8988T (cell line): ENCODE data around the gene PPM1H.
A peak's percentile ranks its signal among the peaks of the same experiment; 100 is the strongest.
"Not testable (repeated sequence)": the region's sequence is repeated elsewhere in the genome, so short reads cannot be mapped to it uniquely, and the experiment has no call there.

Source experiments
- DNase-seq: peaks from one replicate; pipeline ENCODE4 v3.0.0; 2011

PPM1H gene

DNA sequence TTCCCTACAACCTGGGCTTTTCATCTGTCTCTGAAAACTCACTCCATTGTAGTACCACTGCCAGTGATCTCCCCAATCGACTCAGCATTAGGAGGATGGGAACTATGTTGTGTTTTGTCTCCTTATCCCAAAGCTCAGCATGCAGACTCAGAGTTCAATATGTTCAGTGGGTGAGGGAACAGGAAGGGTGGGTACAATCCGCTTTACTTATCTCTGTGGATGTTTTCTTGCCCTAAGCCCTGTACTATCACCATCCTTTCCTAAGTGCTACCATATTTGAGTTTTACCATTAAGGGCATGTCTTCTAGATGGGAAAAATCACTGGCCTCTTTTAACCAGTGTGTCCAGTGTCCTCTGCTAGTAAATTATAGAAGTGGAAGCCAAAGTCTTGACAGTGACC is 107.1 kb downstream of the PPM1H start:
- DNase-seq = no peak

DNA sequence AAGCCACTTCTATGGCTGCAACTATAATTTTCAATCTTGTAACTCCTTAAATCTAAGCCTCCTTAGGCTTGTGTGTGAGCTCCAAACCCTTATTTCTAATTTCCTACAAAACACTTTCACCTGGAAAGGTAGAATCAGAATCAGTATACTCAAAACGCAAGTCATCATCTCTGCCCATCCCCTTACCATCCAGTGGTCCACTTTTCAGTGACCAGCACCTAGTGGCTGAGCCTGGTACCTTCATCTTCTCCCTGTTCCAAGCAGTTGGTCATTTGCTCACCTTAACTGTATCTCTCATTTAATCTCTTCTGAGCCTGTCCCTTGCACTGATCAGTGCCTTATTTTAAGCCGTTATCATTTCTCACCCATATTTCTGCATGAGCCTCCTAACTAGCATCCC is 107.9 kb downstream of the PPM1H start:
- no peak for DNase-seq

- no peak for DNase-seq
Measured at GRCh38 chr12:62817556-62818271, 117.2 kb downstream of the PPM1H start.

- DNase-seq = no peak
Measured at GRCh38 chr12:62814243-62814642, 120.7 kb downstream of the PPM1H start.

GRCh38 chr12:62813031-62813829 is 121.7 kb downstream of the PPM1H start:
- peak; percentile 20 for DNase-seq

DNA sequence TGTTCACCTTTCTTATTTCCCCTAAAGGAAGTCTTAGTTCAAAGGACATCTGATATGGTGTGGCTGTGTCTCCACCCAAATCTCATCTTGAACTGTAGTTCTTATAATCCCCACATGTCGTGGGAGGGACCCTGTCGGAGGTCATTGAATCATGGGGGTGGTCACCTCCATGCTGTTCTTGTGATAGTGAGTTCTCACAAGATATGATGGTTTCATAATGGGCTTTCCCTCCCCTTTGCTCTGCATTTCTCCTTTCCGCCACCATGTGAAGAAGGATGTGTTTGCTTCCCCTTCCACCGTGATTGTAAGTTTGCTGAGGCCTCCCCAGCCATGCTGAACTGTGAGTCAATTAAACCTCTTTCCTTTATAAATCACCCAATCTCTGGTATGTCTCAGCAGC is 123.5 kb downstream of the PPM1H start:
- not testable (repeated sequence) for DNase-seq

DNA sequence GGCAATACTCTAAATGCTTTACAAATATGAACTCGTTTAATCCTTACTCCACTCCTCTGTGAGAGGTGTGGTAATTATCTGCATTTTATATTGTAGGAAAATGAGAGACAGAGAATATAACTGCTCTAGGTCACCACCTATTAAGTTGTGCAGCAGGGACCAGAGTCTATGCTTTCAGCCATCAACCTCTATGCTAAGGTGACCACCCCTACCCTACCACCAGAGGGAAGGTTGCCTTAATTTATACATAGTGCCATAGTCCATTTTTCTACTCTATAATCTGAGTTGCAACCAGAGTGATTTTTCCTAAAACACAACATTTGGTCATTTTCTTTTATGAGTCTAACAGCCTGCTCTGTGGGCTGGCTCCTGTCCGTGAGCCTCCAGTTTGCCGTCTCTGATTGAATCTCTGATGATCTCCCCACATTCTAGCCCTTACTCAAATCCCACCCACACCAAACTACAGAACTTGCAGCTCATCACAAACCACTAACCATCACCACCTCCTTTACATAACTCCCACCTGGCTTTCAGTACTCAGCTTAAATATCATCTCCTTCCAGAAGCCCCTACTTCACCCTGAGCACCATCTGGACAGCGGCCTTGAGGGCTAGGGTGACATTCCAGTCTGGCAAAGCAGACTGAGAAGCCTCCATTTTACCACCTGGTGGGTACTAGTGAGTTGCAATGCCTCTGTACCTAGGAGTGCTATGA is 126.6 kb downstream of the PPM1H start:
- no peak for DNase-seq

DNA sequence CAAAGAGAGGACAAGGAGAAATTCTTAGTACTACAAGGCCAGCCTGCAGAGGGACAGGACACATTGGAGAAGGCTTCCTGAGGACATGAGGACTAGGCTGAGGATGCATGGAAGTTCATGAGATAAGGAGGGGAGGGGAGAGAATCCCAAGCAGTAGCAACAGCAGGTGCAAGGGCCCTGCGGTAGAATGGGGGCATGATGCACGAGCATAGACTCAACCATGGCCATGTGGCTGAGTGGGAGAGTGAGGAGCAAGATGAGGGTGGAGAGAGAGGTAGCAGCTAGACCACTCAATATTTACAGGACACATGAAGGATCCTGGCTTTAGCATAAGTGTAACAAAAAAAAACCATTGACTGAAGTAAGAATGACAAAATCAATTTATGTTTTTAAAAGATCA is 128.1 kb downstream of the PPM1H start:
- no peak for DNase-seq

DNA sequence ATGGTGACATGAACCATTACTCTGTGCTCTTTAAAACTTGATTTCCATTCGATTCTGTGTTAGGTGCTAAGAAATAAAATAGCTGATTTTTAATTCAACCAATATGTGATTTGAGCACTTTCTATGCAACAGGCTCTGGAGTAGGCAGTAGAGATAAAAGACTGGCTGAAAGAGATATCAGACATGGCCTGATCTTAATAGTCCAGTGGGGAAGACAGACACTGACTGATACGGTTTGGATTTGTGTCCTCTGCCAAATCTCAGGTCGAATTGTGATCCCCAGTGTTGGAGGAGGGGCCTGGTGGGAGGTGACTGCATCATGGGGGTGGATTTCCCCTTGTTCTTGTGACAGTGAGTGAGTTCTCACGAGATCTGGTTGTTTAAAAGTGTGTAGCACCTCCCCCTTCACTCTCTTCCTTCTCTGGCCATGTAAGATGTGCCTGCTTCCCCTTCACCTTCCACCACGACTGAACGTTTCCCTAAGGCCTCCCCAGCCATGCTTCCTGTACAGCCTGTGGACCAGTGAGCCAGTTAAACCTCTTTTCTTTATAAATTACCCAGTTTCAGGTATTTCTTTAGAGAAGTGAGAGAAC is 128.6 kb downstream of the PPM1H start:
- no peak for DNase-seq

DNA sequence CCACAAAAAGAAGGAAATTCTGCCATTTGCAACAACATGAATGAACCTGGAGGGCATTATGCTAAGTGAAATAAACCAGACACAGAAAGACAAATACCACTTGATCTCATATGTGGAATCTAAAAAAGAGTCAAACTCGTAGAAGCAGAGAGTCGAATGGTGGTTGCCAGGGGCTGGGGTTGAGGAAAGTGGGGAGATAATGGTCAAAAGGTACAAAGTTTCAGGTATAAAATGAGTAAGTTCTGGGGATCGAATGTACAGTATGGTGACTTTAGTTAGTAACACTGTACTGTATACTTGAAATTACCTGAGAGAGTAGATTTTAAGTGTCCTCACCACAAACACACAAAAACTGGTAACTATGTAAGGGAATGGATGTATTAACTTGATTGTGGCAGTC is 129.4 kb downstream of the PPM1H start:
- DNase-seq = no peak

DNA sequence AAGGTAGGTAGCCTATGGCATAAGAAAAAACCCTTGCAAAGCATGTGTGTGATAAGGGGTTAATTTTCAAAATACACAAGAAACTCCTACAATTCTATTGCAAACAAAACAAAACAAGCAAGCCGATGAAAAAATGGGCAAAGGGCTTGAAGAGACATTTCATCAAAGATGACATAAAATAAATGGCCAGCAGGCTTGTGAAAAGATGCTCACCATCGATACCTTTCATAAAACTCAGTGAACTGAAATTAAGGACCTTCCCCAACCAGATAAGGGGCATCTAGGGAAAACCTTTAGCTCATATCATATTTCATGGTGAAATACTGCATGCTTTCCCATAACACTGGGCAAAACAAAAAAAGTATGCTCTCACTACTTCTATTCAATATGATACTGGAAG is 131.2 kb downstream of the PPM1H start:
- no peak for DNase-seq

GRCh38 chr12:62802984-62803383 is 132.0 kb downstream of the PPM1H start:
- no peak for DNase-seq

GRCh38 chr12:62802321-62802720 is 132.6 kb downstream of the PPM1H start:
- no peak for DNase-seq

- no peak for DNase-seq
Measured at GRCh38 chr12:62801796-62802195, 133.2 kb downstream of the PPM1H start.

DNA sequence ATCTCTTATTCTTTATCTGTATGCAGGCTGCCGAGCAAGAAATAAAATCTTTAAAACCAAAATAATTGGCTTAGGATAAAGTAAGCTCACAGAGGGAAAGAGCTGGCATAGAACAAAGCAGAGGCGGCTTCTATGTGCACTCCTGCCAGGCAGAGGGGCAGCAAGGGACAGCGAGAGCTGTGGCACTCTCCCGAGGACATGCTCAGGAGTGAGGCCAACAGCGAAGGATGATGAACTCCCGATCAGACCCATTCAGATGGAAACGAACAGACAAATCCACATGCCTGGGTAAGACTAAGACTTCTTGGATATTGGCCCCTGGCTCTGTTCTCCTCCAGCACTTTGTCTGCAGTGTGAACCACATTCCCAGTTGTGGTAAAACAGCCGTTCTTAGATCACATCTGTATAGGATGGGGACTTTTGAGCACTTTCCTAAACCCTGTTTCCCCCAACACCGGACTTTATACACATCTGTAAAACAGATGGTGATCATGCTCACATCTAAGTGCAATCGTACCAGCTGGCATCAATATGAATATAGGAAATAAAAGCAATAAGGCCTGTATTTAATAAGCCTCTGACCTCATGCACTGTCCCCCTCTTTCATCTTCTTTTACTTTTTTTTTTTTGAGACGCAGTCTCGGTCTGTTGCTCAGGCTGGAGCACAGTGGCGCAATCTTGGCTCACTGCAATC is 134.1 kb downstream of the PPM1H start:
- no peak for DNase-seq

DNA sequence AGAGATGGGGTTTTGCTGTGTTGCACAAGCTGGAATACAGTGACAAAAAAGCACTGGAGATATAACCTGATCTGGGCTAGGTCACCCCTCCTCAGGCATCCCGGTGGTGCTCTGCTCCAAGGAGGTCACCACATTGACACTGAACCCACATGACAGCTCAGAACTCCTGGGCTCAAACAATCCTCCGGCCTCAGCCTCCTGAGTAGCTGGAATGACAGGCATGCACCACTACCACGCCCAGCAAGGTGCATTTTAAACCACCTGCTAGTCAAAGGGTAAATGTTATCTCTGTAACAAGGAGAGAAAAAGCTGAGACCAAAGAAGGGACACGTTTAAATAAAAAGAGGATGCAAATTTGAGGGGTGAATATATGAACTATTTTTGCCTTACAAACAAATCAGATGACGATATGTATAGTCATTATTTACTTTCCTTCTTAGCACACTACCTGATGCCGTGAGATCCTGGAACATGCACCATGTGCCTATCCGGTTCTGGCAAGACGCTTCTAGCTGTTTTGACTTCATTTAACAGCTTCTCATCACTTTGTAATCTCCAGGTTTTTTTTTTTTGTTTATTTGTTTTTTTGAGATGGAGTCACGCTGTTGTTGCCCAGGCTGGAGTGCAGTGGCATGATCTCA is 135.1 kb downstream of the PPM1H start:
- no peak for DNase-seq

DNA sequence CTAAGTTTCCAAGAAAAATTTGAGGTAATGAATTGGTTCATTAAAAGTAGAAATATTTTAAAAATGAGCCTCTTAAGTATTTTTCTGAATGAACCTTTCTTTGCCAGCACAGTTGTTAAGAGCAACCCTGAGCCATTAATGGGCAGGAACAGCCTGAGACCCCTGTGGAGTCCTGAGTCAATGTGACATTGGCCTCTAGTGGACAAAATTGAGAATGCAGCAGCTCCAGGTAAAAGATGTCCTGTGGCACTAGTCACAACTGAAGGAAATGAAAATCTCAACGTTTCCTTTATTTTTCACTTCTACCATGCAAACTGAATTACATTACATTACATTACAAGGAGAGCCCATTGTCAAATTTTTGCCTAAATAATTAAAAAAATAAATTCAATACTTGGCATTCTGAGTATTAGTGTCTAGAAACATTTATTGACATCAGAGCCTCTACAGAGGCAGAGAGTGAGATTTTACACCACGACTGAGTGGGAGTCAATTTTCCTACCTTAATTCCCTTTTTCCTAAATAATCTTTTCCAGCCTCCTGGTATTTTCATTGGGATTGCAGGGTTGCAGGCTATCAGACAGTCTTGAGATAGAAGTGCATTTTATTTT is 135.7 kb downstream of the PPM1H start:
- DNase-seq = peak; percentile 60

DNA sequence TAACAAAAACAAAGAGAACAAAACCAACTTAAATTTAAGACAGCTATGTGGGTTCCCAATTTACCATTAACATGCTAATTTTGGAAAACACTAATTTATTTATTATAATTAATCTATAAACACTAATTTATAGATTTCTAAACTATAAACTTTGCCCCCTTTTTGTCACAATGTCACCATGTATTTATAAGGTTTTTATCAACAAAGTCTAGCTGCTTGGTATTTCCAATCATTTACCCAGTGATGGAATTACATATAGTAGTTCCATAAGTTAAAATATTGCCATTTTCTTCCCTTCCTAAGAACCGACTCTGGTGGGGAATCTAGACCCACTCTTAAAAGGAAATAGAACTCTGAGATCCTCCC is 140.7 kb downstream of the PPM1H start:
- DNase-seq = no peak

GRCh38 chr12:62793256-62794217 is 141.4 kb downstream of the PPM1H start:
- peak; percentile 40 for DNase-seq

GRCh38 chr12:62792236-62792870 is 142.6 kb downstream of the PPM1H start:
- DNase-seq = no peak
